B cell (primary cell): ENCODE data around the gene ZRANB1. TPM values are rescaled to one million over a fixed set of nuclear protein-coding genes. Genes with fewer than 3 reads are reported as not detected.

Source experiments
- ATAC-seq: fragments of 200-7000 bp; cut with Tn5 transposase; one replicate; pipeline ENCODE4 v1.10.0; 2021; ENCODE audit warnings: low read depth, mild to moderate bottlenecking, moderate number of reproducible peaks, moderate library complexity
- CTCF ChIA-PET: fragments of 350-600 bp; sonication (Branson Sonifier 250); formaldehyde crosslinking; loops from one replicate; lab custom pipeline; 2021; ENCODE audit warnings: antibody characterized with exemption, inconsistent platforms; lab: Charles Lee
- POLR2A ChIA-PET: fragments of 350-600 bp; sonication (Branson Sonifier 250); formaldehyde crosslinking; loops from one replicate; lab custom pipeline; 2021; ENCODE audit warnings: antibody characterized with exemption; lab: Charles Lee
- DNase-seq: peaks from one replicate; pipeline ENCODE4 v3.0.0; 2013
- H2AFZ ChIP-seq: 2 replicates; pipeline ENCODE4 v1.6.1; 2012; ENCODE audit warnings: mild to moderate bottlenecking, low read depth, low read length; ENCODE audit not compliant: insufficient read depth, poor library complexity, severe bottlenecking
- H3K27ac ChIP-seq, 2 donors: 1 replicate in 1 of 2; 2 replicates in 1 of 2; pipeline ENCODE4 v1.5.1; 2012 to 2013; ENCODE audit warnings: low read length in 2 of 2, mild to moderate bottlenecking in 2 of 2, moderate library complexity in 1 of 2
- H3K27me3 ChIP-seq, 4 experiments: fragments of 200-600 bp in 1 of 4; sonication (generic) in 1 of 4; replicated peaks in 1 of 4; 1 replicate in 2 of 4; 2 replicates in 2 of 4; pipeline versions ENCODE4 v1.6.1 to v1.7.0; 2013 to 2016; ENCODE audit warnings: low read length in 3 of 4, mild to moderate bottlenecking in 2 of 4, mixed read lengths in 1 of 4, moderate library complexity in 1 of 4; ENCODE audit not compliant: insufficient read depth in 4 of 4, control insufficient read depth in 3 of 4; ENCODE audit errors: control extremely low read depth in 1 of 4
- H3K36me3 ChIP-seq, 2 experiments: replicated peaks in 1 of 2; 1 replicate in 1 of 2; 2 replicates in 1 of 2; pipeline versions ENCODE4 v1.6.1 to v1.7.1; 2013; ENCODE audit warnings: low read length in 1 of 2; ENCODE audit not compliant: insufficient read depth in 2 of 2, control insufficient read depth in 1 of 2; ENCODE audit errors: control extremely low read depth in 1 of 2, extremely low read depth in 1 of 2
- H3K4me1 ChIP-seq, 2 donors: fragments of 200-600 bp in 1 of 2; sonication (generic) in 1 of 2; 1 replicate in 1 of 2; 2 replicates in 1 of 2; pipeline versions ENCODE4 v1.5.1 to v1.6.1; 2013 to 2017; ENCODE audit warnings: low read length in 2 of 2; ENCODE audit not compliant: control insufficient read depth in 2 of 2, insufficient read depth in 2 of 2
- H3K4me2 ChIP-seq: replicated peaks from 2 replicates; pipeline ENCODE3; 2012; ENCODE audit warnings: mild to moderate bottlenecking, low read depth, low read length; ENCODE audit not compliant: poor library complexity, severe bottlenecking
- H3K4me3 ChIP-seq, 5 experiments: fragments of 200-600 bp in 1 of 5; sonication (generic) in 1 of 5; 1 replicate in 3 of 5; 2 replicates in 2 of 5; pipeline versions ENCODE4 v1.5.1 to v1.7.0; 2011 to 2016; ENCODE audit warnings: low read length in 4 of 5, mild to moderate bottlenecking in 4 of 5, low read depth in 2 of 5, control low read depth in 1 of 5, moderate library complexity in 1 of 5; ENCODE audit not compliant: insufficient read depth in 1 of 5; ENCODE audit errors: control extremely low read depth in 1 of 5, extremely low read depth in 1 of 5
- H3K79me2 ChIP-seq: fragments of 200-600 bp; sonication (generic); one replicate; pipeline ENCODE4 v1.6.0; 2016; ENCODE audit warnings: low read length; ENCODE audit not compliant: control insufficient read depth, insufficient read depth
- H3K9ac ChIP-seq: fragments of 200-600 bp; sonication (generic); 2 replicates; pipeline ENCODE4 v1.6.1; 2017; ENCODE audit warnings: mild to moderate bottlenecking, low read length, moderate library complexity
- H3K9me3 ChIP-seq, 3 donors: one replicate each; pipeline versions ENCODE4 v1.6.1 to v1.7.1; 2013; ENCODE audit warnings: low read length in 2 of 3; ENCODE audit not compliant: control insufficient read depth in 2 of 3, insufficient read depth in 1 of 3; ENCODE audit errors: control extremely low read depth in 1 of 3
- H4K20me1 ChIP-seq: 2 replicates; pipeline ENCODE4 v1.6.0; 2012; ENCODE audit warnings: mild to moderate bottlenecking, low read length; ENCODE audit not compliant: insufficient read depth, control insufficient read depth, poor library complexity, severe bottlenecking
- H3K27ac Mint-ChIP-seq: one replicate; pipeline ENCODE4 v1.8.0; 2021; ENCODE audit warnings: mixed read lengths
- H3K27me3 Mint-ChIP-seq: one replicate; pipeline ENCODE4 v1.8.0; 2021; ENCODE audit warnings: mixed read lengths
- H3K4me1 Mint-ChIP-seq: one replicate; pipeline ENCODE4 v1.8.0; 2021; ENCODE audit warnings: mixed read lengths
- H3K4me3 Mint-ChIP-seq: one replicate; pipeline ENCODE4 v1.8.0; 2021; ENCODE audit warnings: mixed read lengths
- H3K9me3 Mint-ChIP-seq: one replicate; pipeline ENCODE4 v1.8.0; 2022; ENCODE audit warnings: mixed read lengths; ENCODE audit not compliant: insufficient read depth
- EZH2 ChIP-seq: IDR thresholded peaks from 2 replicates; pipeline ENCODE4 v1.6.1; 2012; ENCODE audit warnings: borderline replicate concordance, low read depth, mild to moderate bottlenecking, moderate library complexity, low read length; ENCODE audit not compliant: insufficient read depth, poor library complexity, severe bottlenecking
- WGBS: methylation state at CpG from one replicate; pipeline ENCODE4 v1.1.5; 2013; ENCODE audit warnings: missing lambda C conversion rate; ENCODE audit not compliant: insufficient coverage; 5-methylcytosine and 5-hydroxymethylcytosine counted together
- intact Hi-C: fragments of 100-400 bp; cut with micrococcal nuclease; formaldehyde crosslinking; loops from one replicate; pipeline ENCODE4 v1.10.0; 2022
- polyA plus RNA-seq: library from polyadenylated mRNA; depleted of rRNA; stranded (reverse); fragments of >200 nt; gene quantifications from 2 replicates; pipeline ENCODE4 v1.2.3, GENCODE V29; 2012
- total RNA-seq, 2 donors: library from RNA; stranded (reverse); fragments of 120-200 nt in 1 of 2; gene quantifications; 1 replicate in 1 of 2; 2 replicates in 1 of 2; pipeline versions ENCODE4 v1.2.3 to v1.2.4, GENCODE V29; 2013 to 2022
- TF ChIP-seq, protein P1 (sequence below): fragments of 200-600 bp; IDR thresholded peaks from one replicate; pipeline ENCODE4 v1.8.0; 2022; ENCODE audit warnings: antibody characterized with exemption, mild to moderate bottlenecking

Gene ZRANB1
- total and polyA plus RNA-seq, 2 donors (not counting 1 experiment from before 2014, with no cell fraction given) = 6.5 to 28.0 TPM

DNA sequence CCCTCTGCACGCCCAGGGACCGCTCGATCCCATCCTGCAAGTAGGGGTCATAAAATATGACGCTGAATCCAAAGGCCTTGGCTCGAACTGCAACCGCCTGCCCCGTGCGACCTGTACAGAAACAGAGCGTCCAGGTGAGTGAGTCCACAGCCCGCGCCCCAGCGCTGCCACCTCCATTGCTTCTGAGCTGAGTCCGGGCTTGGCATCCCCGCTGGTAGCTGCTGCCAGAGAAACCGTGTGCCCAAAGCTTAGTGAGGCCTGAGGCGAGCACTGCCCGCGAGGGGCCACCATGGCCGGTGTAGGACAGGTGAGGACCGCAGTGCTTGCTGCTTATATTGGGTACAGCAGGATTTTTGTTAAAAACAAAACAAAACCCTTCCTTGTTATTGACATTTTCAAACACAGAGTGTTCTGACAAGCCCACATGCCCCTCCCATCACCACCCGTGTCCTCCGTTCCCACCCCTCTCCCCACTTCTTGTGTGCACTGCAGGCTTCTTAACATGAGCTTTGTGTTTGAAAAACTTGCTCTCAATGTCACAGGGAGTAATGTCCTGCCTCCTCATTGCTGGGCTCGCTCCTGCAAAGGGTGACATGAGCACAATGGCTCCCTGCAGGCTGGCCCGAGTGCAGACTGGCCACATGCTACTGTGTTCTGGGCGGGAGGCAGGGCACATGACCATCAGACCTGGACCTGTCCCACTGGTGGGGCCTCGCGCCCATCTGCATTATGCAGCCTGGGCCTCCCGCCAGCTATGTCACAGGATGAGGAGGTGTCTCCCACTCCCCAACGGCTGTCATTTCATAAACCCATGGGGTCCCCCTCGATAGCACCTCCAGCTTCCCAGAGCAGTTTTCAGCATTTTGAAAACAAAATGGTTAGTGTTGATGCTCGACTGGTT is 52.9 kb downstream of the ZRANB1 start:
- H3K36me3 ChIP-seq = no peaks in the 10 kb centered on the region
- H3K4me1 ChIP-seq = no peaks in the 10 kb centered on the region
- H3K79me2 ChIP-seq = no peaks in the 10 kb centered on the region
- ATAC-seq = no peak
- TF ChIP-seq EZH2 = no peak
- TF ChIP-seq, protein P1, sequence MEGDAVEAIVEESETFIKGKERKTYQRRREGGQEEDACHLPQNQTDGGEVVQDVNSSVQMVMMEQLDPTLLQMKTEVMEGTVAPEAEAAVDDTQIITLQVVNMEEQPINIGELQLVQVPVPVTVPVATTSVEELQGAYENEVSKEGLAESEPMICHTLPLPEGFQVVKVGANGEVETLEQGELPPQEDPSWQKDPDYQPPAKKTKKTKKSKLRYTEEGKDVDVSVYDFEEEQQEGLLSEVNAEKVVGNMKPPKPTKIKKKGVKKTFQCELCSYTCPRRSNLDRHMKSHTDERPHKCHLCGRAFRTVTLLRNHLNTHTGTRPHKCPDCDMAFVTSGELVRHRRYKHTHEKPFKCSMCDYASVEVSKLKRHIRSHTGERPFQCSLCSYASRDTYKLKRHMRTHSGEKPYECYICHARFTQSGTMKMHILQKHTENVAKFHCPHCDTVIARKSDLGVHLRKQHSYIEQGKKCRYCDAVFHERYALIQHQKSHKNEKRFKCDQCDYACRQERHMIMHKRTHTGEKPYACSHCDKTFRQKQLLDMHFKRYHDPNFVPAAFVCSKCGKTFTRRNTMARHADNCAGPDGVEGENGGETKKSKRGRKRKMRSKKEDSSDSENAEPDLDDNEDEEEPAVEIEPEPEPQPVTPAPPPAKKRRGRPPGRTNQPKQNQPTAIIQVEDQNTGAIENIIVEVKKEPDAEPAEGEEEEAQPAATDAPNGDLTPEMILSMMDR = no peak
- no peaks in the 10 kb centered on the region for H4K20me1 ChIP-seq
- no peak overlapping the region for H3K4me3 ChIP-seq
- Mint-ChIP-seq H3K27me3 (no peaks in the 10 kb centered on the region), H3K27ac (no peak overlapping the region), H3K9me3 (no peaks in the 10 kb centered on the region), H3K4me3 (no peak overlapping the region), H3K4me1 (no peaks in the 10 kb centered on the region)
- no peak overlapping the region for H2AFZ ChIP-seq
- POLR2A ChIA-PET = no interaction called here
- 96% methylated on average over 24 of the region's 31 CpGs for WGBS
- DNase-seq = no peak
- CTCF ChIA-PET = no interaction called here
- intact Hi-C loops = no loop called here
- H3K9ac ChIP-seq = no peak overlapping the region
- H3K4me2 ChIP-seq = no peak overlapping the region
- no peak overlapping the region for H3K27ac ChIP-seq
- H3K27me3 ChIP-seq = no peaks in the 10 kb centered on the region
- H3K9me3 ChIP-seq = peaks cover 0 to 3% (median 0%) of the 10 kb centered on the region in 3 donors

- Histone ChIP-seq H3K9ac (no peak overlapping the region), H3K36me3 (no peaks in the 10 kb centered on the region), H3K79me2 (no peaks in the 10 kb centered on the region), H2AFZ (no peak overlapping the region), H3K27ac (no peak overlapping the region), H4K20me1 (no peaks in the 10 kb centered on the region), H3K4me1 (no peaks in the 10 kb centered on the region), H3K4me2 (no peak overlapping the region), H3K27me3 (no peaks in the 10 kb centered on the region), H3K4me3 (no peak overlapping the region), H3K9me3 (peaks cover 0 to 3% (median 0%) of the 10 kb centered on the region in 3 donors)
- no peak overlapping the region for H3K27ac Mint-ChIP-seq
- ChIA-PET POLR2A (no interaction called here), CTCF (no interaction called here)
- no peak overlapping the region for H3K4me3 Mint-ChIP-seq
- TF ChIP-seq EZH2 = no peak
- TF ChIP-seq, protein P1 = no peak
- 97% methylated on average over 11 of the region's 11 CpGs for WGBS
- H3K4me1 Mint-ChIP-seq = no peaks in the 10 kb centered on the region
- no peaks in the 10 kb centered on the region for H3K9me3 Mint-ChIP-seq
- DNase-seq (no peak), ATAC-seq (no peak)
- intact Hi-C loops = no loop called here
- H3K27me3 Mint-ChIP-seq = no peaks in the 10 kb centered on the region
Measured at GRCh38 chr10:124995605-124996004, 53.7 kb downstream of the ZRANB1 start.
